Loucy (cell line): ENCODE data around the gene F2R.

Experiments used
- CTCF ChIP-seq: fragments of 200-600 bp; sonication (generic); conservative IDR thresholded peaks from 2 replicates; pipeline ENCODE4 v1.5.1; 2014; ENCODE audit warnings: mild to moderate bottlenecking, antibody characterized with exemption, low read length
- EZH2phosphoT487 ChIP-seq: fragments of 200-600 bp; IDR thresholded peaks from 2 replicates; pipeline ENCODE4 v1.6.1; 2018; ENCODE audit warnings: antibody characterized with exemption, mild to moderate bottlenecking, moderate library complexity, borderline replicate concordance

- no peak for TF ChIP-seq CTCF
- TF ChIP-seq EZH2phosphoT487 = no peak
Measured at GRCh38 chr5:76691467-76692273, 24.3 kb upstream of the F2R start.
